Kidney epithelial cell (primary cell): ENCODE data around the gene RNASE1. TPM values are rescaled to one million over a fixed set of nuclear protein-coding genes. Genes with fewer than 3 reads are reported as not detected.

Experiments
- DNase-seq: peaks from one replicate; pipeline ENCODE4 v3.0.0-alpha.2; 2010; ENCODE audit warnings: low read depth
- H3K27me3 ChIP-seq: 2 replicates; pipeline ENCODE4 v1.6.0; 2011; ENCODE audit warnings: low read length; ENCODE audit not compliant: control insufficient read depth, insufficient read depth
- H3K36me3 ChIP-seq: 2 replicates; pipeline ENCODE4 v1.5.1; 2011; ENCODE audit warnings: low read length; ENCODE audit not compliant: control insufficient read depth, insufficient read depth
- H3K4me3 ChIP-seq: 2 replicates; pipeline ENCODE4 v1.5.1; 2011; ENCODE audit warnings: low read depth, mild to moderate bottlenecking, control low read depth, low read length
- total RNA-seq: library from RNA; depleted of rRNA; stranded (reverse); fragments of >200 nt; gene quantifications from 2 replicates; pipeline ENCODE4 v1.2.3, GENCODE V29; 2015
- TF ChIP-seq, protein P1 (sequence below): IDR thresholded peaks from 2 replicates; pipeline ENCODE4 v1.5.1; 2011; ENCODE audit warnings: mild to moderate bottlenecking, moderate library complexity, low read length, control low read depth, inconsistent platforms; ENCODE audit not compliant: insufficient read depth, poor library complexity, severe bottlenecking

RNASE1 gene
- total RNA-seq, 1 donor from 2014 or later = not detected

GRCh38 chr14:20799892-20800544, 2.6 kb downstream of the RNASE1 start:
- DNase-seq = no peak
- Histone ChIP-seq H3K27me3 (no peaks in the 10 kb centered on the region), H3K4me3 (no peak overlapping the region), H3K36me3 (no peaks in the 10 kb centered on the region)
- TF ChIP-seq, protein P1, sequence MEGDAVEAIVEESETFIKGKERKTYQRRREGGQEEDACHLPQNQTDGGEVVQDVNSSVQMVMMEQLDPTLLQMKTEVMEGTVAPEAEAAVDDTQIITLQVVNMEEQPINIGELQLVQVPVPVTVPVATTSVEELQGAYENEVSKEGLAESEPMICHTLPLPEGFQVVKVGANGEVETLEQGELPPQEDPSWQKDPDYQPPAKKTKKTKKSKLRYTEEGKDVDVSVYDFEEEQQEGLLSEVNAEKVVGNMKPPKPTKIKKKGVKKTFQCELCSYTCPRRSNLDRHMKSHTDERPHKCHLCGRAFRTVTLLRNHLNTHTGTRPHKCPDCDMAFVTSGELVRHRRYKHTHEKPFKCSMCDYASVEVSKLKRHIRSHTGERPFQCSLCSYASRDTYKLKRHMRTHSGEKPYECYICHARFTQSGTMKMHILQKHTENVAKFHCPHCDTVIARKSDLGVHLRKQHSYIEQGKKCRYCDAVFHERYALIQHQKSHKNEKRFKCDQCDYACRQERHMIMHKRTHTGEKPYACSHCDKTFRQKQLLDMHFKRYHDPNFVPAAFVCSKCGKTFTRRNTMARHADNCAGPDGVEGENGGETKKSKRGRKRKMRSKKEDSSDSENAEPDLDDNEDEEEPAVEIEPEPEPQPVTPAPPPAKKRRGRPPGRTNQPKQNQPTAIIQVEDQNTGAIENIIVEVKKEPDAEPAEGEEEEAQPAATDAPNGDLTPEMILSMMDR = no peak

- no peaks in the 10 kb centered on the region for H3K27me3 ChIP-seq
- H3K36me3 ChIP-seq = no peaks in the 10 kb centered on the region
- no peak overlapping the region for H3K4me3 ChIP-seq
- TF ChIP-seq, protein P1 = no peak
- no peak for DNase-seq
Measured at GRCh38 chr14:20799456-20799891, 3.2 kb downstream of the RNASE1 start.

DNA sequence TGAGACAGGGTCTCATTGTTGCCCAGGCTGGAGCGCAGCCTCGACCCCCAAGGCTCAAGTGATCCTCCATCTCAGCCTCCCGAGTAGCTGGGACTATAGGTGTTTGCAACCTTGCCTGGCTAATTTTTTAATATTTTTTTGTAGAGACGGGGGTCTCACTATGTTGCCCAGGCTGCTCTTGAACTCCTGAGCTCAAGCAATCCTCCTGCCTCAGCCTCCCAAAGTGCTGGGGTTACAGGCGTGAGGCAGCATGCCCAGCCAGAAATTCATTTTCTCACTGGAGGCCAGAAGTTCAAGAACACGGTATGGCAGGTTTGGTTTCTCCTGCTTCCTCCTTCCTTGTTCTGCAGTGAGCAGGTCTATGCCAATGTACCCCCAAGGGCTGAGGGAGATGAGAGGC, 3.7 kb downstream of the RNASE1 start:
- Histone ChIP-seq H3K27me3 (no peaks in the 10 kb centered on the region), H3K36me3 (no peaks in the 10 kb centered on the region), H3K4me3 (no peak overlapping the region)
- TF ChIP-seq, protein P1 = no peak
- DNase-seq = no peak

GRCh38 chr14:20798318-20798717, 4.3 kb downstream of the RNASE1 start:
- TF ChIP-seq, protein P1 = no peak
- Histone ChIP-seq H3K27me3 (no peaks in the 10 kb centered on the region), H3K4me3 (no peak overlapping the region), H3K36me3 (no peaks in the 10 kb centered on the region)
- no peak for DNase-seq

- TF ChIP-seq, protein P1 = no peak
- Histone ChIP-seq H3K27me3 (no peaks in the 10 kb centered on the region), H3K36me3 (no peaks in the 10 kb centered on the region), H3K4me3 (no peak overlapping the region)
- DNase-seq = no peak
Measured at GRCh38 chr14:20797164-20797563, 5.5 kb downstream of the RNASE1 start.

DNA sequence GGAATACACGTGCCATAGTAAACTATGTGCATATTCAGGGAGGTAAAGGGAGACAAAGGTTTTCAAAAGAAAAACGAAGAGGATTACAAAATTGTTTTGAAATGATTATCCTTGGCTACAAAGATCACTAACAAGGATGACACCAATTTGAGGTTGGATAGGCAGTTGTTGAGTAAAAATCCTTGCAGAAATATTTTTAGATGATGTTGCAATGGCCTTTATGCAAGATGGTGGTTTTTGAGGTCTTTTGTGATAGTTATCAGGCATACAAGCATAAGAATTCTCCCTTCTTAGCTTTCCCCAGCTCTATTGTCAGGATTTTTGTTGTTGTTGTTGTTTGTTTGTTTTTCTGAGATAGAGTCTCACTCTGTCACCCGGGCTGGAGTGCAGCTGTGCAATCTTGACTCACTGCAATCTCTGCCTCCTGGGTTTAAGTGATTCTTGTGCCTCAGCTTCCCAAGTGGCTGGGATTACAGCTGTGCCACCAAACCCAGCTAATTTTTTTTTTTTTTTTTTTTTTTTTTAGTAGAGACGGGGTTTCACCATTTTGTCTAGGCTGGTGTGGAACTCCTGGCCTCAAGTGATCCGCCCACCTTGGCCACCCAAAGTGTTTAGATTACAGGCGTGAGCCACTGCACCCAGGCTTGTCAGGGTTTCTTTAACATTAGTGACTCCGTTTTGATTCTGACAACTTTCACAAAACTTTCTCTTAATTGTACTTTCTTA, 7.8 kb downstream of the RNASE1 start:
- Histone ChIP-seq H3K27me3 (no peaks in the 10 kb centered on the region), H3K4me3 (no peak overlapping the region), H3K36me3 (no peaks in the 10 kb centered on the region)
- TF ChIP-seq, protein P1 = no peak
- DNase-seq = no peak
